IMR-90 (cell line): Measurements from ENCODE around the gene TRIO. TPM values are rescaled to one million over a fixed set of nuclear protein-coding genes. Genes with fewer than 3 reads are reported as not detected.

ENCODE experiments used
- ATAC-seq: fragments of 200-7000 bp; cut with Tn5 transposase; 2 replicates; pipeline ENCODE4 v1.9.1; 2020; ENCODE audit warnings: low read depth, mild to moderate bottlenecking, moderate library complexity
- BruUV-seq: library from RNA; stranded (reverse); fragments of 400-500 nt; replicated peaks from 2 replicates; lab custom pipeline; 2021; lab: Mats Ljungman, UMichigan
- CTCF ChIA-PET: fragments of 300-600 bp; formaldehyde crosslinking; extraction: SDS; loops from one replicate; lab custom pipeline; 2021; ENCODE audit warnings: antibody characterized with exemption; lab: Yijun Ruan, JAX
- POLR2A ChIA-PET: fragments of 300-600 bp; sonication (Branson Sonifier 250); formaldehyde crosslinking; loops from one replicate; lab custom pipeline; 2022; ENCODE audit warnings: antibody characterized with exemption; ENCODE audit not compliant: unreplicated experiment; lab: Charles Lee
- DNase-seq: peaks from one replicate; pipeline ENCODE4 v3.0.0; 2013
- H2AFZ ChIP-seq: replicated peaks from 2 replicates; pipeline ENCODE3; 2013; ENCODE audit warnings: low read length, mild to moderate bottlenecking; ENCODE audit not compliant: poor library complexity
- H2AK5ac ChIP-seq: 2 replicates; pipeline ENCODE4 v1.6.1; 2013; ENCODE audit warnings: low read depth, low read length, inconsistent platforms
- H2AK9ac ChIP-seq: replicated peaks from 2 replicates; pipeline ENCODE3; 2013; ENCODE audit warnings: mild to moderate bottlenecking, low read depth, low read length, moderate library complexity; ENCODE audit not compliant: poor library complexity
- H2BK120ac ChIP-seq: 2 replicates; pipeline ENCODE4 v1.6.1; 2013; ENCODE audit warnings: low read depth, low read length, inconsistent platforms
- H2BK15ac ChIP-seq: 3 replicates; pipeline ENCODE4 v1.6.1; 2013; ENCODE audit warnings: low read depth, low read length, inconsistent platforms
- H2BK20ac ChIP-seq: 2 replicates; pipeline ENCODE4 v1.6.1; 2013; ENCODE audit warnings: low read depth, mild to moderate bottlenecking, inconsistent platforms, low read length, moderate library complexity
- H2BK5ac ChIP-seq: 2 replicates; pipeline ENCODE4 v1.6.1; 2013; ENCODE audit warnings: mild to moderate bottlenecking, low read depth, low read length, inconsistent platforms; ENCODE audit not compliant: poor library complexity, severe bottlenecking
- H3K14ac ChIP-seq: replicated peaks from 2 replicates; pipeline ENCODE4 v1.6.1; 2013; ENCODE audit warnings: low read depth, low read length, inconsistent platforms
- H3K18ac ChIP-seq: 2 replicates; pipeline ENCODE4 v1.6.1; 2013; ENCODE audit warnings: low read depth, low read length, control low read depth
- H3K23ac ChIP-seq: 2 replicates; pipeline ENCODE4 v1.6.1; 2013; ENCODE audit warnings: low read depth, low read length, inconsistent platforms
- H3K27ac ChIP-seq: 2 replicates; pipeline ENCODE4 v1.5.1; 2013; ENCODE audit warnings: mild to moderate bottlenecking, control low read depth, low read length; ENCODE audit not compliant: insufficient read depth
- H3K27me3 ChIP-seq: 2 replicates; pipeline ENCODE4 v1.6.1; 2013; ENCODE audit warnings: low read length; ENCODE audit not compliant: control insufficient read depth, insufficient read depth
- H3K36me3 ChIP-seq: 2 replicates; pipeline ENCODE4 v1.6.1; 2013; ENCODE audit warnings: low read length, mixed read lengths; ENCODE audit not compliant: control insufficient read depth, insufficient read depth
- H3K4ac ChIP-seq: 2 replicates; pipeline ENCODE4 v1.6.1; 2013; ENCODE audit warnings: low read depth, low read length, inconsistent platforms
- H3K4me1 ChIP-seq: 2 replicates; pipeline ENCODE4 v1.6.1; 2013; ENCODE audit warnings: low read length, mixed read lengths; ENCODE audit not compliant: control insufficient read depth, insufficient read depth
- H3K4me2 ChIP-seq: 2 replicates; pipeline ENCODE4 v1.6.1; 2013; ENCODE audit warnings: low read depth, mild to moderate bottlenecking, control low read depth, low read length, moderate library complexity
- H3K4me3 ChIP-seq: 2 replicates; pipeline ENCODE4 v1.5.1; 2013; ENCODE audit warnings: low read depth, mild to moderate bottlenecking, control low read depth, low read length, moderate library complexity; ENCODE audit not compliant: insufficient read depth
- H3K56ac ChIP-seq: 2 replicates; pipeline ENCODE4 v1.6.1; 2013; ENCODE audit warnings: low read length, inconsistent platforms; ENCODE audit not compliant: insufficient read depth; ENCODE audit errors: extremely low read depth
- H3K79me1 ChIP-seq, 2 experiments: 2 replicates each; pipeline ENCODE4 v1.6.1; 2013; ENCODE audit warnings: low read length in 2 of 2, inconsistent platforms in 1 of 2, low read depth in 1 of 2
- H3K9ac ChIP-seq: 2 replicates; pipeline ENCODE4 v1.6.1; 2013; ENCODE audit warnings: low read depth, low read length, control low read depth
- H3K9me1 ChIP-seq: 2 replicates; pipeline ENCODE4 v1.6.1; 2013; ENCODE audit warnings: low read length, inconsistent platforms; ENCODE audit not compliant: insufficient read depth
- H3K9me3 ChIP-seq: 2 replicates; pipeline ENCODE4 v1.6.1; 2013; ENCODE audit warnings: low read length; ENCODE audit not compliant: control insufficient read depth, insufficient read depth
- H4K20me1 ChIP-seq: 2 replicates; pipeline ENCODE4 v1.6.1; 2013; ENCODE audit warnings: low read length, inconsistent platforms; ENCODE audit not compliant: insufficient read depth
- H4K5ac ChIP-seq: 2 replicates; pipeline ENCODE4 v1.6.1; 2013; ENCODE audit warnings: mild to moderate bottlenecking, low read depth, low read length, control low read depth
- H4K8ac ChIP-seq, 2 experiments: 2 replicates each; pipeline ENCODE4 v1.6.1; 2013; ENCODE audit warnings: low read depth in 2 of 2, low read length in 2 of 2, control low read depth in 1 of 2, inconsistent platforms in 1 of 2
- H4K91ac ChIP-seq: 2 replicates; pipeline ENCODE4 v1.6.1; 2013; ENCODE audit warnings: low read depth, low read length, inconsistent platforms; ENCODE audit not compliant: insufficient read depth
- MAFK ChIP-seq: IDR thresholded peaks from 2 replicates; pipeline ENCODE4 v1.6.1; 2012; ENCODE audit warnings: low read depth, low read length, improper control_type of control experiment
- MAZ ChIP-seq: IDR thresholded peaks from 2 replicates; pipeline ENCODE4 v1.6.1; 2012; ENCODE audit warnings: low read depth, mild to moderate bottlenecking, low read length, improper control_type of control experiment, moderate library complexity, borderline replicate concordance
- NFE2L2 ChIP-seq: fragments of 150-350 bp; IDR thresholded peaks from 2 replicates; pipeline ENCODE4 v1.6.1; 2016; ENCODE audit warnings: low read depth, mild to moderate bottlenecking, low read length
- WGBS, 2 experiments: methylation state at CpG; one replicate each; pipeline versions ENCODE4 v1.1.5 to v1.1.7; 2013; ENCODE audit warnings: missing lambda C conversion rate in 2 of 2; ENCODE audit not compliant: insufficient read length in 1 of 2; ENCODE audit errors: extremely low coverage in 2 of 2; 5-methylcytosine and 5-hydroxymethylcytosine counted together
- dilution Hi-C: fragments of 300-500 bp; cut with HindIII; formaldehyde crosslinking; loops from one replicate; pipeline ENCODE4 v1.14.3; 2018; ENCODE audit warnings: low sequenced_read_pairs; ENCODE audit not compliant: unreplicated experiment
- in situ Hi-C: fragments of 300-500 bp; cut with MboI; formaldehyde crosslinking; loops from 3 replicates; pipeline ENCODE4 v1.14.3; 2019; ENCODE audit warnings: low sequenced_read_pairs, inconsistent platforms, mixed read lengths
- intact Hi-C: fragments of 100-400 bp; cut with micrococcal nuclease; formaldehyde crosslinking; loops from 2 replicates; pipeline ENCODE4 v1.10.0; 2022
- polyA plus RNA-seq, 3 experiments: library from polyadenylated mRNA; depleted of rRNA; stranded (reverse); fragments of >200 nt; gene quantifications; 2 replicates each; pipeline ENCODE4 v1.2.3, GENCODE V29; 2012; ENCODE audit warnings: low replicate concordance in 1 of 3
- total RNA-seq: library from RNA; depleted of rRNA; stranded (reverse); fragments of >200 nt; gene quantifications from 2 replicates; pipeline ENCODE4 v1.2.3, GENCODE V29; 2012

TRIO gene
- total and polyA plus RNA-seq, 2 of the 4 experiments (the other 2 are of a cell fraction) = 206 to 522 TPM

- ChIA-PET POLR2A (no interaction called here), CTCF (interaction anchor here (1.0 kb wide), 1 partner anchor 266 kb away, joined by 3 read pairs; no protein-coding TSS in a partner anchor)
- no peaks in the 10 kb centered on the region for H3K27me3 ChIP-seq
- H2AK9ac ChIP-seq = no peak overlapping the region
- no peak overlapping the region for H3K4me2 ChIP-seq
- H3K56ac ChIP-seq = no peak overlapping the region
- no TSS peak for BruUV-seq
- no peak overlapping the region for H2AK5ac ChIP-seq
- H2BK5ac ChIP-seq = no peak overlapping the region
- TF ChIP-seq MAFK (no peak), MAZ (no peak), NFE2L2 (no peak)
- H3K14ac ChIP-seq = no peak overlapping the region
- no peak overlapping the region for H4K91ac ChIP-seq
- no peak overlapping the region for H3K18ac ChIP-seq
- no peak for ATAC-seq
- no peak overlapping the region for H3K4ac ChIP-seq
- H4K20me1 ChIP-seq = peaks cover 77% of the 10 kb centered on the region
- WGBS, 2 experiments = no CpG with 5 or more reads among the region's 4 CpGs
- intact Hi-C loops (no loop called here), in situ Hi-C loops (no loop called here), dilution Hi-C loops (no loop called here)
- H3K27ac ChIP-seq = no peak overlapping the region
- H3K4me1 ChIP-seq = peaks cover 21% of the 10 kb centered on the region
- H3K23ac ChIP-seq = no peak overlapping the region
- peaks cover 54 to 81% of the 10 kb centered on the region in 2 experiments for H3K79me1 ChIP-seq
- H3K9ac ChIP-seq = no peak overlapping the region
- peaks cover 18% of the 10 kb centered on the region for H3K9me1 ChIP-seq
- no peak overlapping the region for H3K4me3 ChIP-seq
- DNase-seq = no peak
- H3K9me3 ChIP-seq = no peaks in the 10 kb centered on the region
- no peak overlapping the region for H2AFZ ChIP-seq
- no peak overlapping the region for H4K8ac ChIP-seq
- H2BK20ac ChIP-seq = no peak overlapping the region
- no peak overlapping the region for H2BK15ac ChIP-seq
- H2BK120ac ChIP-seq = no peak overlapping the region
- peaks cover 75% of the 10 kb centered on the region for H3K36me3 ChIP-seq
- no peak overlapping the region for H4K5ac ChIP-seq
Measured at GRCh38 chr5:14382640-14383039, 239.5 kb downstream of the TRIO start.
